ENCODE measurements around the gene ANKRD63.

DNA sequence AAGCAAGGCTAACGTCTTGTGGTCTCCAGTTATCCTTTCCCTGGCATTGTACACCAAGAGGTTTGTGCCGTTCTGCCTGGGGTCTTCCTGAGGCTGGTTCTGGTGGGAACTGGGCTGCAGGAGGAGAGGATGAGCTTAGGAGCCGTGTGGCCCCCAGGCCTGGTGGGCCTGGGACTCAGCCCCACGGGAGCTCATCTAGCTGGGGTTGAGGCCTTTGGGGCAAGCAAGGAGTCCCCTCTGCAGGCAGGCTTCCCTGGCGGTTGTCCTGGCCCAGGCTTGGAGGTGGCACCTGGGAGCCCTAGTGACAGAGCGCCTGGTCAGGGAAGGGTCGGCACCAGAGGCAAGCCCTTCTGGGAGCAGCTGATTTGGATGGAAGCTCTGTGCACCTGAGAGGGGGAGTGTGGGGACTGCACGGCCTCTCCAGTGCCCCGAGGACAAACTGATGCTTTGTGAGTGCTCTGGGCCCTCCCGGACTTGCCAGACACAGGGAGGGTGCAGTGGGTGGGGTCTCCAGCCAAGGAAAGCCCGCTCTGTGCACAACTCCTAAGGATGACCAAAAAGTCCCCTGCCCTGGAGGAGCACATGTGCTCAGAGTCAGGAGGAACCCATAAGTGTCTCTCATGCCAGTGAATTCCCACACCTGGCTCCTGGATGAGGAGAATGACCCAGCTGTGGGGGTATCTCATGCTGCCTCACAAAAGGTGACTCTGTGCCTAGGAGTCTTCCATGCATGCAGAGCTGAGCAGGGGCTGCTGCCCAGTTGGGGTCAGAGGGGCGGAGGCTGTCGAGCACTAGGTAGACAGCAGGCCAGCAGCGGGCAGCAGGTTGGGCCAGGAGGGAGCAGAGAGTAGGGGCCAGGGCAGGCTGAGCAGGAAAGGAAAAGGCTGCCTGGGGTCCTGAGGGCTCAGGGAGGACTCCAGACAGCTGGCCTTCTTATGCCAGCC is 41.3 kb downstream of the ANKRD63 start:
- TF ChIP-seq, protein P1, sequence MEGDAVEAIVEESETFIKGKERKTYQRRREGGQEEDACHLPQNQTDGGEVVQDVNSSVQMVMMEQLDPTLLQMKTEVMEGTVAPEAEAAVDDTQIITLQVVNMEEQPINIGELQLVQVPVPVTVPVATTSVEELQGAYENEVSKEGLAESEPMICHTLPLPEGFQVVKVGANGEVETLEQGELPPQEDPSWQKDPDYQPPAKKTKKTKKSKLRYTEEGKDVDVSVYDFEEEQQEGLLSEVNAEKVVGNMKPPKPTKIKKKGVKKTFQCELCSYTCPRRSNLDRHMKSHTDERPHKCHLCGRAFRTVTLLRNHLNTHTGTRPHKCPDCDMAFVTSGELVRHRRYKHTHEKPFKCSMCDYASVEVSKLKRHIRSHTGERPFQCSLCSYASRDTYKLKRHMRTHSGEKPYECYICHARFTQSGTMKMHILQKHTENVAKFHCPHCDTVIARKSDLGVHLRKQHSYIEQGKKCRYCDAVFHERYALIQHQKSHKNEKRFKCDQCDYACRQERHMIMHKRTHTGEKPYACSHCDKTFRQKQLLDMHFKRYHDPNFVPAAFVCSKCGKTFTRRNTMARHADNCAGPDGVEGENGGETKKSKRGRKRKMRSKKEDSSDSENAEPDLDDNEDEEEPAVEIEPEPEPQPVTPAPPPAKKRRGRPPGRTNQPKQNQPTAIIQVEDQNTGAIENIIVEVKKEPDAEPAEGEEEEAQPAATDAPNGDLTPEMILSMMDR (IDR thresholded peaks at IDR 0.05 in 2 of 3, conservative IDR thresholded peaks at IDR 0.05 in 1 of 3; ENCODE audit: control insufficient read depth in 2 of 3, extremely low read depth in 1 of 3, insufficient read depth in 1 of 3, low read depth in 3 of 3, low read length in 3 of 3), result no peak
- no peak for TF ChIP-seq SUZ12 (IDR thresholded peaks at IDR 0.05; ENCODE audit: unreplicated experiment)
- no peak for TF ChIP-seq SPI1 (IDR thresholded peaks at IDR 0.05; ENCODE audit: borderline replicate concordance, insufficient read depth, low read depth, low read length)
- TF ChIP-seq, protein P2, sequence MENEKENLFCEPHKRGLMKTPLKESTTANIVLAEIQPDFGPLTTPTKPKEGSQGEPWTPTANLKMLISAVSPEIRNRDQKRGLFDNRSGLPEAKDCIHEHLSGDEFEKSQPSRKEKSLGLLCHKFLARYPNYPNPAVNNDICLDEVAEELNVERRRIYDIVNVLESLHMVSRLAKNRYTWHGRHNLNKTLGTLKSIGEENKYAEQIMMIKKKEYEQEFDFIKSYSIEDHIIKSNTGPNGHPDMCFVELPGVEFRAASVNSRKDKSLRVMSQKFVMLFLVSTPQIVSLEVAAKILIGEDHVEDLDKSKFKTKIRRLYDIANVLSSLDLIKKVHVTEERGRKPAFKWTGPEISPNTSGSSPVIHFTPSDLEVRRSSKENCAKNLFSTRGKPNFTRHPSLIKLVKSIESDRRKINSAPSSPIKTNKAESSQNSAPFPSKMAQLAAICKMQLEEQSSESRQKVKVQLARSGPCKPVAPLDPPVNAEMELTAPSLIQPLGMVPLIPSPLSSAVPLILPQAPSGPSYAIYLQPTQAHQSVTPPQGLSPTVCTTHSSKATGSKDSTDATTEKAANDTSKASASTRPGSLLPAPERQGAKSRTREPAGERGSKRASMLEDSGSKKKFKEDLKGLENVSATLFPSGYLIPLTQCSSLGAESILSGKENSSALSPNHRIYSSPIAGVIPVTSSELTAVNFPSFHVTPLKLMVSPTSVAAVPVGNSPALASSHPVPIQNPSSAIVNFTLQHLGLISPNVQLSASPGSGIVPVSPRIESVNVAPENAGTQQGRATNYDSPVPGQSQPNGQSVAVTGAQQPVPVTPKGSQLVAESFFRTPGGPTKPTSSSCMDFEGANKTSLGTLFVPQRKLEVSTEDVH (IDR thresholded peaks at IDR 0.05; ENCODE audit: low read depth, partially characterized antibody), result no peak
- TF ChIP-seq GATAD2B (conservative IDR thresholded peaks at IDR 0.05; ENCODE audit: low read depth), result no peak
- TF ChIP-seq NR2C2 (IDR thresholded peaks at IDR 0.05; ENCODE audit: borderline replicate concordance, control insufficient read depth, insufficient read length, low read depth), result no peak
- TF ChIP-seq, protein P3, sequence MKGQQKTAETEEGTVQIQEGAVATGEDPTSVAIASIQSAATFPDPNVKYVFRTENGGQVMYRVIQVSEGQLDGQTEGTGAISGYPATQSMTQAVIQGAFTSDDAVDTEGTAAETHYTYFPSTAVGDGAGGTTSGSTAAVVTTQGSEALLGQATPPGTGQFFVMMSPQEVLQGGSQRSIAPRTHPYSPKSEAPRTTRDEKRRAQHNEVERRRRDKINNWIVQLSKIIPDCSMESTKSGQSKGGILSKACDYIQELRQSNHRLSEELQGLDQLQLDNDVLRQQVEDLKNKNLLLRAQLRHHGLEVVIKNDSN (IDR thresholded peaks at IDR 0.05; ENCODE audit: borderline replicate concordance, extremely low read length, insufficient read depth, low read depth, low read length), result no peak
- TF ChIP-seq MTA3 (IDR thresholded peaks at IDR 0.05; ENCODE audit: borderline replicate concordance, low read length), result no peak
- TF ChIP-seq EZH2 (IDR thresholded peaks at IDR 0.05; ENCODE audit: borderline replicate concordance, control insufficient read depth, low read depth, low read length), result no peak
- TF ChIP-seq, protein P4, sequence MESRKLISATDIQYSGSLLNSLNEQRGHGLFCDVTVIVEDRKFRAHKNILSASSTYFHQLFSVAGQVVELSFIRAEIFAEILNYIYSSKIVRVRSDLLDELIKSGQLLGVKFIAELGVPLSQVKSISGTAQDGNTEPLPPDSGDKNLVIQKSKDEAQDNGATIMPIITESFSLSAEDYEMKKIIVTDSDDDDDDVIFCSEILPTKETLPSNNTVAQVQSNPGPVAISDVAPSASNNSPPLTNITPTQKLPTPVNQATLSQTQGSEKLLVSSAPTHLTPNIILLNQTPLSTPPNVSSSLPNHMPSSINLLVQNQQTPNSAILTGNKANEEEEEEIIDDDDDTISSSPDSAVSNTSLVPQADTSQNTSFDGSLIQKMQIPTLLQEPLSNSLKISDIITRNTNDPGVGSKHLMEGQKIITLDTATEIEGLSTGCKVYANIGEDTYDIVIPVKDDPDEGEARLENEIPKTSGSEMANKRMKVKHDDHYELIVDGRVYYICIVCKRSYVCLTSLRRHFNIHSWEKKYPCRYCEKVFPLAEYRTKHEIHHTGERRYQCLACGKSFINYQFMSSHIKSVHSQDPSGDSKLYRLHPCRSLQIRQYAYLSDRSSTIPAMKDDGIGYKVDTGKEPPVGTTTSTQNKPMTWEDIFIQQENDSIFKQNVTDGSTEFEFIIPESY (IDR thresholded peaks at IDR 0.05), result no peak
- no peak for TF ChIP-seq MEF2A (IDR thresholded peaks at IDR 0.05; ENCODE audit: insufficient read depth, low read depth, low read length)

Data from GM12878 (cell line).